ENCODE results near the gene IFNK.

IFNK gene

DNA sequence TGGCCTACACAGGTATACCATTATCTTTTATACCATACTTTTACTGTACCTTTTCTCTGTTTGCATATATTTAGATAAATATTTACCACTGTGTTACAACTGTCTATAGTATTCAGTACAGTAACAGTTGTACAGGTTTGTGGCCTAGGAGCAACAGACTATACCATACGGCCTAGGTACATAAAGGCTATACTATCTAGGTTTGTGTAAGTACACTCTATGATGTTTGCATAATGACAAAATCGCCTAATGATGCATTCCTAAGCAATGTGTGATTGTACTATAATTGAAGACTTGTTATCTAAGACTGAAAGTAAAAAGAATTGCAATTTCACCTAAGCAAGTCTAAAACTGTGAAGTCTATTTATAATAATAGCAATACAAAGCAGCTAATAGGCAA, 45.3 kb downstream of the IFNK start:
- Histone ChIP-seq H3K27ac (ENCODE audit: low read length) (no peak overlapping the region), H3K9me3 (ENCODE audit: insufficient read depth, low read length) (no peaks in the 10 kb centered on the region), H3K79me2 (ENCODE audit: low read length) (peaks cover 16% of the 10 kb centered on the region), H3K4me2 (ENCODE audit: low read length) (no peak overlapping the region), H4K20me1 (ENCODE audit: insufficient read depth, low read length) (no peaks in the 10 kb centered on the region), H3K4me3 (ENCODE audit: low read length) (no peak overlapping the region), H3K27me3 (ENCODE audit: low read depth, low read length) (no peaks in the 10 kb centered on the region), H3K36me3 (replicated peaks; ENCODE audit: low read depth, low read length) (peaks cover 16% of the 10 kb centered on the region), H3K4me1 (ENCODE audit: low read length) (peaks cover 16% of the 10 kb centered on the region), H3K9ac (ENCODE audit: low read length) (no peak overlapping the region), H2AFZ (ENCODE audit: low read depth, low read length) (no peak overlapping the region)
- TF ChIP-seq, protein P1, sequence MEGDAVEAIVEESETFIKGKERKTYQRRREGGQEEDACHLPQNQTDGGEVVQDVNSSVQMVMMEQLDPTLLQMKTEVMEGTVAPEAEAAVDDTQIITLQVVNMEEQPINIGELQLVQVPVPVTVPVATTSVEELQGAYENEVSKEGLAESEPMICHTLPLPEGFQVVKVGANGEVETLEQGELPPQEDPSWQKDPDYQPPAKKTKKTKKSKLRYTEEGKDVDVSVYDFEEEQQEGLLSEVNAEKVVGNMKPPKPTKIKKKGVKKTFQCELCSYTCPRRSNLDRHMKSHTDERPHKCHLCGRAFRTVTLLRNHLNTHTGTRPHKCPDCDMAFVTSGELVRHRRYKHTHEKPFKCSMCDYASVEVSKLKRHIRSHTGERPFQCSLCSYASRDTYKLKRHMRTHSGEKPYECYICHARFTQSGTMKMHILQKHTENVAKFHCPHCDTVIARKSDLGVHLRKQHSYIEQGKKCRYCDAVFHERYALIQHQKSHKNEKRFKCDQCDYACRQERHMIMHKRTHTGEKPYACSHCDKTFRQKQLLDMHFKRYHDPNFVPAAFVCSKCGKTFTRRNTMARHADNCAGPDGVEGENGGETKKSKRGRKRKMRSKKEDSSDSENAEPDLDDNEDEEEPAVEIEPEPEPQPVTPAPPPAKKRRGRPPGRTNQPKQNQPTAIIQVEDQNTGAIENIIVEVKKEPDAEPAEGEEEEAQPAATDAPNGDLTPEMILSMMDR (IDR thresholded peaks at IDR 0.05; ENCODE audit: low read depth, low read length) = no peak
- no peak for TF ChIP-seq EZH2phosphoT487 (IDR thresholded peaks at IDR 0.05; ENCODE audit: low read depth)

DNA sequence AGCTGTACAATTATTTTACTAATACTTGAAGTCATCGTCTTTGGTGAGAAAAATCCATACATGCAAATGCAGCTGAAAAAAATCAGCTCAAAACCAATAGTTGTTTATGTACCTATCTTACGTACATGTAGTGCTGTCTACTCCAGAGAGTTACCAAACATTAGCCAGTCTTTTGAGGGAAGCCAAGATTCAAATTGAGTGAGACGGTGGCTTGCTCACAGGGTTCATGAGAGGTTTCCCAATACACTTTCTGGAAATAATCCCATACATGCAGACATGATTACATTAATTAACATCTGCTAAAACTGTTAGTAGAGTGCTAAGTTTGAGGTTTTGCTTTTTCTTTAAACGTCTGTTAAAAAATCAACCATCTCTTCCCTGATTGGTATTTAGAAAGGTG, 46.9 kb downstream of the IFNK start:
- no peak overlapping the region for H3K4me2 ChIP-seq (ENCODE audit: low read length)

DNA sequence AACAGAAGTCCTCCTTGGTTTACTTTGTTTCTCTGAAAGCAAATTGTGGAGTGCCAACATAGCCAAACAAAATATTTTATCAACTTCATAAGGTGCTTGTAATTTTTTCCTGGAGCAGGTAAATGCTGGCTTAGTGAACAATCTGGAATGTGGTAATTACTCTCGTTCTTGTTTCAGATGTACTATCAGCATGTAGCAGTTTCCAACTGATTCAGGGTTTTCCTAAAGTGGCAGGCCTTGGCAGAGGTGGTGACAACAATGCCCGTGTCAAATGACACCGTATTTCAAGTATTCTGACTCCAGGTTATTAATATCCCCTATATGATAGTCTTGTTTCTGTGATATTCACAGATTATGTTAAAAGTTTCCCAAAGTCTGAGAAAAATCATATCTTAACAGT, 48.0 kb downstream of the IFNK start:
- Histone ChIP-seq H3K79me2 (ENCODE audit: low read length) (peaks cover 16% of the 10 kb centered on the region), H3K27me3 (ENCODE audit: low read depth, low read length) (no peaks in the 10 kb centered on the region), H3K9me3 (ENCODE audit: insufficient read depth, low read length) (no peaks in the 10 kb centered on the region), H3K27ac (ENCODE audit: low read length) (no peak overlapping the region), H3K9ac (ENCODE audit: low read length) (peak overlapping the region; percentile 76), H3K4me3 (ENCODE audit: low read length) (peak overlapping the region; percentile 97), H4K20me1 (ENCODE audit: insufficient read depth, low read length) (no peaks in the 10 kb centered on the region), H2AFZ (ENCODE audit: low read depth, low read length) (no peak overlapping the region), H3K4me1 (ENCODE audit: low read length) (peaks cover 14% of the 10 kb centered on the region), H3K36me3 (replicated peaks; ENCODE audit: low read depth, low read length) (no peaks in the 10 kb centered on the region), H3K4me2 (ENCODE audit: low read length) (peak overlapping the region; percentile 89)
- TF ChIP-seq, protein P1 (IDR thresholded peaks at IDR 0.05; ENCODE audit: low read depth, low read length) = no peak
- TF ChIP-seq EZH2phosphoT487 (IDR thresholded peaks at IDR 0.05; ENCODE audit: low read depth) = no peak

More for the DNA sequence above, 46.9 kb downstream of the IFNK start:
- Histone ChIP-seq H2AFZ (ENCODE audit: low read depth, low read length) (no peak overlapping the region), H3K36me3 (replicated peaks; ENCODE audit: low read depth, low read length) (peaks cover 8% of the 10 kb centered on the region), H3K27ac (ENCODE audit: low read length) (no peak overlapping the region), H3K79me2 (ENCODE audit: low read length) (peaks cover 16% of the 10 kb centered on the region), H4K20me1 (ENCODE audit: insufficient read depth, low read length) (no peaks in the 10 kb centered on the region), H3K4me3 (ENCODE audit: low read length) (no peak overlapping the region), H3K27me3 (ENCODE audit: low read depth, low read length) (no peaks in the 10 kb centered on the region), H3K9me3 (ENCODE audit: insufficient read depth, low read length) (no peaks in the 10 kb centered on the region), H3K9ac (ENCODE audit: low read length) (no peak overlapping the region), H3K4me1 (ENCODE audit: low read length) (peaks cover 14% of the 10 kb centered on the region)
- TF ChIP-seq EZH2phosphoT487 (IDR thresholded peaks at IDR 0.05; ENCODE audit: low read depth) = no peak
- TF ChIP-seq, protein P1 (IDR thresholded peaks at IDR 0.05; ENCODE audit: low read depth, low read length) = no peak

DNA sequence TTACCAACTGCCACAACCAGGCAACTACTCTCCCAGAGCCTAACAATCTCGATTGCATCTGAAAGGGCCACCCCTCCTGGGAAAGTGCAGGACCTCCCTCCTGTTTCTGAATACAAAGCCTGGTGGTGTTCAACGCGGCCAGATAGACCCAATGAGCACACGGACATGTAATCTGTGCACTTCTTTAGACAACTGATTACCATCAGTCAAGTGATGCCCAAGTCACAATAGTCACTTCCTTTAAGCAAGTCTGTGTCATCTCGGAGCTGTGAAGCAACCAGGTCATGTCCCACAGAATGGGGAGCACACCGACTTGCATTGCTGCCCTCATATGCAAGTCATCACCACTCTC, 48.5 kb downstream of the IFNK start:
- Histone ChIP-seq H2AFZ (ENCODE audit: low read depth, low read length) (peak overlapping the region; percentile 39; the same call in 1 of the 2 replicates), H3K36me3 (replicated peaks; ENCODE audit: low read depth, low read length) (no peaks in the 10 kb centered on the region), H3K27me3 (ENCODE audit: low read depth, low read length) (no peaks in the 10 kb centered on the region), H3K27ac (ENCODE audit: low read length) (peak overlapping the region; percentile 47; the same call in 1 of the 2 replicates), H3K9me3 (ENCODE audit: insufficient read depth, low read length) (no peaks in the 10 kb centered on the region), H3K4me1 (ENCODE audit: low read length) (peaks cover 14% of the 10 kb centered on the region), H3K4me2 (ENCODE audit: low read length) (peak overlapping the region; percentile 89), H3K9ac (ENCODE audit: low read length) (peak overlapping the region; percentile 76), H4K20me1 (ENCODE audit: insufficient read depth, low read length) (no peaks in the 10 kb centered on the region), H3K79me2 (ENCODE audit: low read length) (peaks cover 16% of the 10 kb centered on the region), H3K4me3 (ENCODE audit: low read length) (peak overlapping the region; percentile 97)
- TF ChIP-seq, protein P1 (IDR thresholded peaks at IDR 0.05; ENCODE audit: low read depth, low read length) = no peak
- TF ChIP-seq EZH2phosphoT487 (IDR thresholded peaks at IDR 0.05; ENCODE audit: low read depth) = no peak

Measured in OCI-LY3 (cell line).